Duodenal mucosa (tissue), 2 donors: ENCODE measurements around the gene ZFX.

Experiments
- H3K27ac ChIP-seq: one replicate; pipeline ENCODE4 v1.7.0; 2013; ENCODE audit warnings: low read depth, low read length
- H3K27me3 ChIP-seq, 2 donors: one replicate each; pipeline ENCODE4 v1.7.0; 2013; ENCODE audit warnings: low read length in 2 of 2, control low read depth in 1 of 2; ENCODE audit not compliant: insufficient read depth in 2 of 2, control insufficient read depth in 1 of 2
- H3K36me3 ChIP-seq, 2 donors: one replicate each; pipeline ENCODE4 v1.7.0; 2013; ENCODE audit warnings: low read length in 2 of 2, control low read depth in 1 of 2; ENCODE audit not compliant: insufficient read depth in 2 of 2, control insufficient read depth in 1 of 2
- H3K4me1 ChIP-seq, 2 donors: one replicate each; pipeline ENCODE4 v1.7.0; 2013; ENCODE audit warnings: low read length in 2 of 2, control low read depth in 1 of 2; ENCODE audit not compliant: insufficient read depth in 2 of 2, control insufficient read depth in 1 of 2
- H3K4me3 ChIP-seq, 2 donors: one replicate each; pipeline ENCODE4 v1.7.0; 2013; ENCODE audit warnings: low read length in 2 of 2, low read depth in 1 of 2
- H3K9ac ChIP-seq, 2 donors: one replicate each; pipeline ENCODE4 v1.7.0; 2013; ENCODE audit warnings: low read length in 2 of 2, low read depth in 1 of 2
- H3K9me3 ChIP-seq, 2 donors: one replicate each; pipeline ENCODE4 v1.7.0; 2013; ENCODE audit warnings: low read length in 2 of 2, control low read depth in 1 of 2; ENCODE audit not compliant: control insufficient read depth in 1 of 2

Gene ZFX

GRCh38 chrX:24210190-24210589, 60.7 kb downstream of the ZFX start:
- Histone ChIP-seq H3K4me3 (no peak overlapping the region), H3K27me3 (no peaks in the 10 kb centered on the region), H3K9ac (no peak overlapping the region), H3K27ac (no peak overlapping the region), H3K4me1 (no peaks in the 10 kb centered on the region), H3K36me3 (peaks cover 11 to 32% of the 10 kb centered on the region in 2 donors), H3K9me3 (no peaks in the 10 kb centered on the region)

- Histone ChIP-seq H3K9me3 (no peaks in the 10 kb centered on the region), H3K4me3 (no peak overlapping the region), H3K27me3 (no peaks in the 10 kb centered on the region), H3K9ac (no peak overlapping the region), H3K36me3 (peaks cover 8 to 18% of the 10 kb centered on the region in 2 donors), H3K27ac (no peak overlapping the region), H3K4me1 (no peaks in the 10 kb centered on the region)
Measured at GRCh38 chrX:24214568-24214967, 65.0 kb downstream of the ZFX start.

GRCh38 chrX:24215272-24215671, 65.7 kb downstream of the ZFX start:
- H3K9me3 ChIP-seq: no peaks in the 10 kb centered on the region
- H3K9ac ChIP-seq: no peak overlapping the region
- H3K4me1 ChIP-seq: no peaks in the 10 kb centered on the region
- H3K4me3 ChIP-seq: no peak overlapping the region
- no peak overlapping the region for H3K27ac ChIP-seq
- H3K36me3 ChIP-seq: peaks cover 8 to 11% of the 10 kb centered on the region in 2 donors
- H3K27me3 ChIP-seq: no peaks in the 10 kb centered on the region

GRCh38 chrX:24216037-24216436, 66.5 kb downstream of the ZFX start:
- Histone ChIP-seq H3K27me3 (no peaks in the 10 kb centered on the region), H3K9me3 (no peaks in the 10 kb centered on the region), H3K27ac (no peak overlapping the region), H3K9ac (no peak overlapping the region), H3K4me3 (no peak overlapping the region), H3K4me1 (no peaks in the 10 kb centered on the region), H3K36me3 (peaks cover 1 to 4% of the 10 kb centered on the region in 2 donors)

- Histone ChIP-seq H3K27me3 (no peaks in the 10 kb centered on the region), H3K4me1 (no peaks in the 10 kb centered on the region), H3K9me3 (no peaks in the 10 kb centered on the region), H3K27ac (no peak overlapping the region), H3K36me3 (no peaks in the 10 kb centered on the region), H3K4me3 (no peak overlapping the region), H3K9ac (no peak overlapping the region)
Measured at GRCh38 chrX:24216827-24217226, 67.3 kb downstream of the ZFX start.

- no peak overlapping the region for H3K27ac ChIP-seq
- no peak overlapping the region for H3K9ac ChIP-seq
- no peak overlapping the region for H3K4me3 ChIP-seq
- H3K9me3 ChIP-seq: no peaks in the 10 kb centered on the region
- no peaks in the 10 kb centered on the region for H3K4me1 ChIP-seq
- H3K27me3 ChIP-seq: no peaks in the 10 kb centered on the region
- H3K36me3 ChIP-seq: no peaks in the 10 kb centered on the region
Measured at GRCh38 chrX:24219320-24219719, 69.8 kb downstream of the ZFX start.

- Histone ChIP-seq H3K9ac (no peak overlapping the region), H3K9me3 (no peaks in the 10 kb centered on the region), H3K27ac (no peak overlapping the region), H3K4me1 (no peaks in the 10 kb centered on the region), H3K36me3 (no peaks in the 10 kb centered on the region), H3K4me3 (no peak overlapping the region), H3K27me3 (no peaks in the 10 kb centered on the region)
Measured at GRCh38 chrX:24221872-24222271, 72.3 kb downstream of the ZFX start.

GRCh38 chrX:24225265-24225664, 75.7 kb downstream of the ZFX start:
- H3K9me3 ChIP-seq: no peaks in the 10 kb centered on the region
- no peak overlapping the region for H3K27ac ChIP-seq
- H3K4me3 ChIP-seq: no peak overlapping the region
- H3K36me3 ChIP-seq: no peaks in the 10 kb centered on the region
- no peak overlapping the region for H3K9ac ChIP-seq
- H3K4me1 ChIP-seq: no peaks in the 10 kb centered on the region
- no peaks in the 10 kb centered on the region for H3K27me3 ChIP-seq

GRCh38 chrX:24226176-24226575, 76.6 kb downstream of the ZFX start:
- no peaks in the 10 kb centered on the region for H3K4me1 ChIP-seq
- H3K27ac ChIP-seq: no peak overlapping the region
- H3K4me3 ChIP-seq: no peak overlapping the region
- no peaks in the 10 kb centered on the region for H3K36me3 ChIP-seq
- H3K9ac ChIP-seq: no peak overlapping the region
- no peaks in the 10 kb centered on the region for H3K9me3 ChIP-seq
- H3K27me3 ChIP-seq: no peaks in the 10 kb centered on the region

GRCh38 chrX:24228596-24228995, 79.1 kb downstream of the ZFX start:
- Histone ChIP-seq H3K27ac (no peak overlapping the region), H3K4me3 (no peak overlapping the region), H3K9me3 (no peaks in the 10 kb centered on the region), H3K9ac (no peak overlapping the region), H3K27me3 (no peaks in the 10 kb centered on the region), H3K36me3 (no peaks in the 10 kb centered on the region), H3K4me1 (no peaks in the 10 kb centered on the region)

GRCh38 chrX:24229400-24229879, 79.9 kb downstream of the ZFX start:
- Histone ChIP-seq H3K27me3 (no peaks in the 10 kb centered on the region), H3K9ac (no peak overlapping the region), H3K9me3 (no peaks in the 10 kb centered on the region), H3K27ac (no peak overlapping the region), H3K4me3 (no peak overlapping the region), H3K4me1 (no peaks in the 10 kb centered on the region), H3K36me3 (no peaks in the 10 kb centered on the region)
